ENCODE data around the gene PTPRT. TPM values are rescaled to one million over a fixed set of nuclear protein-coding genes. Genes with fewer than 3 reads are reported as not detected.

PTPRT gene
- polyA plus RNA-seq, 3 donors: not detected

GRCh38 chr20:43170771-43171170 is 18.9 kb downstream of the PTPRT start:
- WGBS (ENCODE audit: insufficient coverage): no CpG with 5 or more reads among the region's 4 CpGs

GRCh38 chr20:43167615-43168014 is 22.1 kb downstream of the PTPRT start:
- no peaks in the 10 kb centered on the region for H4K20me1 ChIP-seq (ENCODE audit: insufficient read depth, low read length)
- no peaks in the 10 kb centered on the region for H3K9me3 ChIP-seq (replicated peaks in 1 of 2; ENCODE audit: control insufficient read depth in 1 of 2, insufficient read depth in 1 of 2, low read length in 2 of 2)
- Mint-ChIP-seq H3K27me3 (ENCODE audit: low read depth in 3 of 3) (peaks cover 1 to 5% (median 2%) of the 10 kb centered on the region in 3 donors), H3K9me3 (peaks cover 0 to 6% (median 0%) of the 10 kb centered on the region in 7 donors), H3K27ac (no peak overlapping the region), H3K36me3 (no peaks in the 10 kb centered on the region), H3K4me3 (no peak overlapping the region), H3K4me1 (no peaks in the 10 kb centered on the region)
- TF ChIP-seq CTCF (IDR thresholded peaks at IDR 0.05): no peak
- H3K9ac ChIP-seq (ENCODE audit: insufficient read depth, low read length, poor library complexity, severe bottlenecking): no peak overlapping the region
- no peak overlapping the region for H3K4me3 ChIP-seq (replicated peaks in 1 of 3; ENCODE audit: low read depth in 2 of 3, low read length in 3 of 3)
- no peaks in the 10 kb centered on the region for H3K4me1 ChIP-seq (ENCODE audit: control insufficient read depth in 1 of 2, insufficient read depth in 2 of 2, low read length in 2 of 2)
- no peaks in the 10 kb centered on the region for H3K27me3 ChIP-seq (ENCODE audit: control insufficient read depth in 2 of 2, insufficient read depth in 2 of 2, low read length in 2 of 2)
- H3K27ac ChIP-seq (ENCODE audit: low read depth in 1 of 2, low read length in 2 of 2): no peak overlapping the region
- no peaks in the 10 kb centered on the region for H3K79me2 ChIP-seq (ENCODE audit: insufficient read depth, low read length)
- intact Hi-C loops (cut with micrococcal nuclease): no loop called here
- no peak overlapping the region for H3K4me2 ChIP-seq (replicated peaks; ENCODE audit: extremely low read depth, low read length, poor library complexity, severe bottlenecking)
- DNase-seq: no peak
- H3K36me3 ChIP-seq (replicated peaks in 1 of 2; ENCODE audit: control insufficient read depth in 1 of 2, insufficient read depth in 2 of 2, low read length in 2 of 2): no peaks in the 10 kb centered on the region
- no peak overlapping the region for H2AFZ ChIP-seq (ENCODE audit: insufficient read depth, low read depth, low read length, poor library complexity, severe bottlenecking)

More at GRCh38 chr20:43170771-43171170, 18.9 kb downstream of the PTPRT start:
- Histone ChIP-seq H3K9me3 (replicated peaks in 1 of 2; ENCODE audit: control insufficient read depth in 1 of 2, insufficient read depth in 1 of 2, low read length in 2 of 2) (no peaks in the 10 kb centered on the region), H4K20me1 (ENCODE audit: insufficient read depth, low read length) (no peaks in the 10 kb centered on the region), H3K36me3 (replicated peaks in 1 of 2; ENCODE audit: control insufficient read depth in 1 of 2, insufficient read depth in 2 of 2, low read length in 2 of 2) (no peaks in the 10 kb centered on the region), H3K4me2 (replicated peaks; ENCODE audit: extremely low read depth, low read length, poor library complexity, severe bottlenecking) (no peak overlapping the region), H3K9ac (ENCODE audit: insufficient read depth, low read length, poor library complexity, severe bottlenecking) (no peak overlapping the region), H2AFZ (ENCODE audit: insufficient read depth, low read depth, low read length, poor library complexity, severe bottlenecking) (no peak overlapping the region), H3K27me3 (ENCODE audit: control insufficient read depth in 2 of 2, insufficient read depth in 2 of 2, low read length in 2 of 2) (no peaks in the 10 kb centered on the region), H3K4me3 (replicated peaks in 1 of 3; ENCODE audit: low read depth in 2 of 3, low read length in 3 of 3) (no peak overlapping the region), H3K79me2 (ENCODE audit: insufficient read depth, low read length) (no peaks in the 10 kb centered on the region), H3K27ac (ENCODE audit: low read depth in 1 of 2, low read length in 2 of 2) (no peak overlapping the region), H3K4me1 (ENCODE audit: control insufficient read depth in 1 of 2, insufficient read depth in 2 of 2, low read length in 2 of 2) (no peaks in the 10 kb centered on the region)
- H3K27ac Mint-ChIP-seq: no peak overlapping the region
- no peak for DNase-seq
- peaks cover 0 to 4% (median 2%) of the 10 kb centered on the region in 3 donors for H3K27me3 Mint-ChIP-seq (ENCODE audit: low read depth in 3 of 3)
- H3K9me3 Mint-ChIP-seq: peaks cover 0 to 6% (median 0%) of the 10 kb centered on the region in 7 donors
- H3K4me1 Mint-ChIP-seq: no peaks in the 10 kb centered on the region
- intact Hi-C loops (cut with micrococcal nuclease): no loop called here
- TF ChIP-seq CTCF (IDR thresholded peaks at IDR 0.05): no peak
- no peaks in the 10 kb centered on the region for H3K36me3 Mint-ChIP-seq
- H3K4me3 Mint-ChIP-seq: no peak overlapping the region

Data from CD14-positive monocyte (primary cell).